ENCODE measurements around the gene HIPK3. TPM values are rescaled to one million over a fixed set of nuclear protein-coding genes. Genes with fewer than 3 reads are reported as not detected.

Gene HIPK3
- total and polyA plus RNA-seq, 4 donors = 17.9 to 189 (median 71.5) TPM

- Histone ChIP-seq H3K27me3 (ENCODE audit: control insufficient read depth in 3 of 3, insufficient read depth in 3 of 3, low read length in 2 of 3) (no peaks in the 10 kb centered on the region), H3K9me3 (ENCODE audit: control insufficient read depth in 4 of 4, insufficient read depth in 3 of 4, low read length in 3 of 4) (no peaks in the 10 kb centered on the region), H3K36me3 (ENCODE audit: control insufficient read depth in 4 of 4, insufficient read depth in 4 of 4, low read length in 4 of 4) (peaks cover 0 to 14% (median 6%) of the 10 kb centered on the region in 4 donors), H3K4me1 (ENCODE audit: control insufficient read depth in 5 of 5, insufficient read depth in 5 of 5, low read length in 5 of 5) (peaks cover 7 to 24% (median 14%) of the 10 kb centered on the region in 5 donors), H3K4me3 (no peak overlapping the region), H3K9ac (ENCODE audit: insufficient read depth in 1 of 2, low read length in 2 of 2) (peak overlapping the region in 1 of 2 donors; percentile 70), H3K27ac (ENCODE audit: low read depth in 1 of 2, low read length in 1 of 2) (peak overlapping the region in 1 of 2 donors; percentile 66)
- TF ChIP-seq, protein P1, sequence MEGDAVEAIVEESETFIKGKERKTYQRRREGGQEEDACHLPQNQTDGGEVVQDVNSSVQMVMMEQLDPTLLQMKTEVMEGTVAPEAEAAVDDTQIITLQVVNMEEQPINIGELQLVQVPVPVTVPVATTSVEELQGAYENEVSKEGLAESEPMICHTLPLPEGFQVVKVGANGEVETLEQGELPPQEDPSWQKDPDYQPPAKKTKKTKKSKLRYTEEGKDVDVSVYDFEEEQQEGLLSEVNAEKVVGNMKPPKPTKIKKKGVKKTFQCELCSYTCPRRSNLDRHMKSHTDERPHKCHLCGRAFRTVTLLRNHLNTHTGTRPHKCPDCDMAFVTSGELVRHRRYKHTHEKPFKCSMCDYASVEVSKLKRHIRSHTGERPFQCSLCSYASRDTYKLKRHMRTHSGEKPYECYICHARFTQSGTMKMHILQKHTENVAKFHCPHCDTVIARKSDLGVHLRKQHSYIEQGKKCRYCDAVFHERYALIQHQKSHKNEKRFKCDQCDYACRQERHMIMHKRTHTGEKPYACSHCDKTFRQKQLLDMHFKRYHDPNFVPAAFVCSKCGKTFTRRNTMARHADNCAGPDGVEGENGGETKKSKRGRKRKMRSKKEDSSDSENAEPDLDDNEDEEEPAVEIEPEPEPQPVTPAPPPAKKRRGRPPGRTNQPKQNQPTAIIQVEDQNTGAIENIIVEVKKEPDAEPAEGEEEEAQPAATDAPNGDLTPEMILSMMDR (IDR thresholded peaks at IDR 0.05; ENCODE audit: control extremely low read depth, extremely low read depth) = no peak
- ATAC-seq (ENCODE audit: insufficient read depth, low FRiP score) (no peak), DNase-seq (peak; percentile 26 to 90 (median 80))
- WGBS, 2 donors = 52 to 70% methylated on average over 6 of the region's 6 CpGs
Observed at GRCh38 chr11:33291004-33291777, 34.0 kb downstream of the HIPK3 start.

DNA sequence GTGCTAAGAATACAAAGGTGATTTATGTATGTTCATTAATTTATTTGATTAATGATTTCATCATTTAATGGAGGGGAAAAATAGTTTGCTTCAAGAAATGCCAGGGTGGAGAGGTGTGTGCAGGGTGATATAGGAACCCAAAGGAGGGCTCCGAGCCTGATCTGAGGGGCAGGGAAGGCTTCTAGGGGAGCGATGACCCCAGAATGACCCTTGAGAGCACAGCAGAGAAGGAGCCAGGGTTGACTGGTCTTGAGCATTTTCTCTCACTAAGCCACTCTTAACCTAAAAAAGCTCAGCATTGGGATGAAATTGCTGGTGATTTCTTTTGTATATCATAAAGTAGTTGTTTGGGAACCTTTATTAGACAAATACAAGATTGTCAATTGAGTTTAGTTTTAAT, 35.1 kb downstream of the HIPK3 start:
- no peak overlapping the region for H3K4me3 ChIP-seq
- no peaks in the 10 kb centered on the region for H3K27me3 ChIP-seq (ENCODE audit: control insufficient read depth in 3 of 3, insufficient read depth in 3 of 3, low read length in 2 of 3)
- no peak for ATAC-seq (ENCODE audit: insufficient read depth, low FRiP score)
- WGBS, 2 donors = 90 to 91% methylated on average over 2 of the region's 2 CpGs
- H3K4me1 ChIP-seq (ENCODE audit: control insufficient read depth in 5 of 5, insufficient read depth in 5 of 5, low read length in 5 of 5) = peaks cover 3 to 24% (median 14%) of the 10 kb centered on the region in 5 donors
- TF ChIP-seq, protein P1 (IDR thresholded peaks at IDR 0.05; ENCODE audit: control extremely low read depth, extremely low read depth) = no peak
- peaks cover 0 to 7% (median under 1%) of the 10 kb centered on the region in 4 donors for H3K36me3 ChIP-seq (ENCODE audit: control insufficient read depth in 4 of 4, insufficient read depth in 4 of 4, low read length in 4 of 4)
- H3K9me3 ChIP-seq (ENCODE audit: control insufficient read depth in 4 of 4, insufficient read depth in 3 of 4, low read length in 3 of 4) = no peaks in the 10 kb centered on the region
- DNase-seq = no peak
- peak overlapping the region in 1 of 2 donors; percentile 96 for H3K27ac ChIP-seq (ENCODE audit: low read depth in 1 of 2, low read length in 1 of 2)
- no peak overlapping the region for H3K9ac ChIP-seq (ENCODE audit: insufficient read depth in 1 of 2, low read length in 2 of 2)

GRCh38 chr11:33294224-33294623, 37.0 kb downstream of the HIPK3 start:
- Histone ChIP-seq H3K27ac (ENCODE audit: low read depth in 1 of 2, low read length in 1 of 2) (no peak overlapping the region), H3K9me3 (ENCODE audit: control insufficient read depth in 4 of 4, insufficient read depth in 3 of 4, low read length in 3 of 4) (no peaks in the 10 kb centered on the region), H3K4me1 (ENCODE audit: control insufficient read depth in 5 of 5, insufficient read depth in 5 of 5, low read length in 5 of 5) (peaks cover 3 to 24% (median 13%) of the 10 kb centered on the region in 5 donors), H3K36me3 (ENCODE audit: control insufficient read depth in 4 of 4, insufficient read depth in 4 of 4, low read length in 4 of 4) (peaks cover 0 to 9% (median 4%) of the 10 kb centered on the region in 4 donors), H3K4me3 (no peak overlapping the region), H3K9ac (ENCODE audit: insufficient read depth in 1 of 2, low read length in 2 of 2) (no peak overlapping the region), H3K27me3 (ENCODE audit: control insufficient read depth in 3 of 3, insufficient read depth in 3 of 3, low read length in 2 of 3) (no peaks in the 10 kb centered on the region)
- ATAC-seq (ENCODE audit: insufficient read depth, low FRiP score) = no peak
- DNase-seq = no peak
- TF ChIP-seq, protein P1 (IDR thresholded peaks at IDR 0.05; ENCODE audit: control extremely low read depth, extremely low read depth) = no peak
- WGBS, 2 donors = 85 to 89% methylated on average over 4 of the region's 4 CpGs

Data from lung (tissue), 12 donors.